MM.1S (cell line): ENCODE measurements around the gene FDX1.

Source experiments
- DNase-seq: peaks from one replicate; pipeline ENCODE4 v3.0.0-alpha.2; 2015
- H2AFZ ChIP-seq: fragments of 300-600 bp; sonication (generic); 2 replicates; pipeline ENCODE4 v1.6.0; 2016; ENCODE audit warnings: antibody characterized with exemption, low read length
- H3F3A ChIP-seq: fragments of 300-600 bp; sonication (generic); 2 replicates; pipeline ENCODE4 v1.6.1; 2016; ENCODE audit warnings: mild to moderate bottlenecking, antibody characterized with exemption, low read length, moderate library complexity, mixed read lengths; ENCODE audit not compliant: insufficient read depth
- H3K27ac ChIP-seq: fragments of 300-600 bp; sonication (generic); 2 replicates; pipeline ENCODE4 v1.5.1; 2016; ENCODE audit warnings: mild to moderate bottlenecking, low read length
- H3K27me3 ChIP-seq: fragments of 300-600 bp; sonication (generic); replicated peaks from 2 replicates; pipeline ENCODE4 v1.6.0; 2016; ENCODE audit warnings: low read length; ENCODE audit not compliant: insufficient read depth
- H3K36me3 ChIP-seq: fragments of 300-600 bp; sonication (generic); replicated peaks from 2 replicates; pipeline ENCODE4 v1.6.1; 2016; ENCODE audit warnings: mild to moderate bottlenecking, low read length, mixed read lengths; ENCODE audit not compliant: insufficient read depth
- H3K4me1 ChIP-seq: fragments of 300-600 bp; sonication (generic); 2 replicates; pipeline ENCODE4 v1.6.1; 2016; ENCODE audit warnings: low read length, mixed read lengths
- H3K4me2 ChIP-seq: fragments of 300-600 bp; sonication (generic); 2 replicates; pipeline ENCODE4 v1.6.0; 2016; ENCODE audit warnings: low read depth, low read length
- H3K4me3 ChIP-seq: fragments of 300-600 bp; sonication (generic); 2 replicates; pipeline ENCODE4 v1.5.1; 2016; ENCODE audit warnings: low read length, mixed read lengths
- H3K79me2 ChIP-seq: fragments of 300-600 bp; sonication (generic); 2 replicates; pipeline ENCODE4 v1.6.1; 2016; ENCODE audit warnings: mixed run types, low read length, mixed read lengths
- H3K9ac ChIP-seq: fragments of 300-600 bp; sonication (generic); 2 replicates; pipeline ENCODE4 v1.6.1; 2016; ENCODE audit warnings: low read length, mixed read lengths
- H3K9me2 ChIP-seq: fragments of 300-600 bp; sonication (generic); replicated peaks from 2 replicates; pipeline ENCODE4 v1.6.1; 2016; ENCODE audit warnings: mild to moderate bottlenecking, low read length, mixed read lengths; ENCODE audit not compliant: insufficient read depth
- H3K9me3 ChIP-seq: fragments of 300-600 bp; sonication (generic); replicated peaks from 2 replicates; pipeline ENCODE4 v1.6.1; 2016; ENCODE audit warnings: mild to moderate bottlenecking, low read length, mixed read lengths; ENCODE audit not compliant: insufficient read depth
- H4K20me1 ChIP-seq: fragments of 300-600 bp; sonication (generic); 2 replicates; pipeline ENCODE4 v1.6.1; 2016; ENCODE audit warnings: mild to moderate bottlenecking, low read length, moderate library complexity, mixed read lengths; ENCODE audit not compliant: insufficient read depth
- EZH2 ChIP-seq: fragments of 300-600 bp; sonication (generic); optimal IDR thresholded peaks from 2 replicates; pipeline ENCODE3; 2017; ENCODE audit warnings: low read depth, mild to moderate bottlenecking, antibody characterized with exemption, low read length, mixed read lengths
- EZH2phosphoT487 ChIP-seq: fragments of 300-600 bp; sonication (generic); IDR thresholded peaks from 2 replicates; pipeline ENCODE4 v1.6.1; 2018; ENCODE audit warnings: antibody characterized with exemption, low read length
- TF ChIP-seq, protein P1 (sequence below): fragments of 300-600 bp; sonication (generic); IDR thresholded peaks from 2 replicates; pipeline ENCODE4 v1.5.1; 2016; ENCODE audit warnings: antibody characterized with exemption, low read length, mixed read lengths

The FDX1 gene

GRCh38 chr11:110425751-110426545 lies 3.8 kb upstream of the FDX1 start:
- Histone ChIP-seq H3K27me3 (no peaks in the 10 kb centered on the region), H3K36me3 (no peaks in the 10 kb centered on the region), H3F3A (peaks cover 14% of the 10 kb centered on the region), H3K9ac (no peak overlapping the region), H3K27ac (no peak overlapping the region), H3K4me1 (peaks cover 6% of the 10 kb centered on the region), H3K4me3 (no peak overlapping the region), H3K9me3 (no peaks in the 10 kb centered on the region), H3K4me2 (no peak overlapping the region), H3K9me2 (no peaks in the 10 kb centered on the region), H2AFZ (no peak overlapping the region), H4K20me1 (no peaks in the 10 kb centered on the region), H3K79me2 (peaks cover 8% of the 10 kb centered on the region)
- TF ChIP-seq EZH2phosphoT487 (no peak), EZH2 (no peak)
- TF ChIP-seq, protein P1, sequence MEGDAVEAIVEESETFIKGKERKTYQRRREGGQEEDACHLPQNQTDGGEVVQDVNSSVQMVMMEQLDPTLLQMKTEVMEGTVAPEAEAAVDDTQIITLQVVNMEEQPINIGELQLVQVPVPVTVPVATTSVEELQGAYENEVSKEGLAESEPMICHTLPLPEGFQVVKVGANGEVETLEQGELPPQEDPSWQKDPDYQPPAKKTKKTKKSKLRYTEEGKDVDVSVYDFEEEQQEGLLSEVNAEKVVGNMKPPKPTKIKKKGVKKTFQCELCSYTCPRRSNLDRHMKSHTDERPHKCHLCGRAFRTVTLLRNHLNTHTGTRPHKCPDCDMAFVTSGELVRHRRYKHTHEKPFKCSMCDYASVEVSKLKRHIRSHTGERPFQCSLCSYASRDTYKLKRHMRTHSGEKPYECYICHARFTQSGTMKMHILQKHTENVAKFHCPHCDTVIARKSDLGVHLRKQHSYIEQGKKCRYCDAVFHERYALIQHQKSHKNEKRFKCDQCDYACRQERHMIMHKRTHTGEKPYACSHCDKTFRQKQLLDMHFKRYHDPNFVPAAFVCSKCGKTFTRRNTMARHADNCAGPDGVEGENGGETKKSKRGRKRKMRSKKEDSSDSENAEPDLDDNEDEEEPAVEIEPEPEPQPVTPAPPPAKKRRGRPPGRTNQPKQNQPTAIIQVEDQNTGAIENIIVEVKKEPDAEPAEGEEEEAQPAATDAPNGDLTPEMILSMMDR: no peak
- DNase-seq: no peak

- Histone ChIP-seq H3F3A (peaks cover 16% of the 10 kb centered on the region), H3K4me3 (no peak overlapping the region), H3K9ac (no peak overlapping the region), H3K27me3 (no peaks in the 10 kb centered on the region), H3K9me2 (no peaks in the 10 kb centered on the region), H2AFZ (no peak overlapping the region), H3K9me3 (no peaks in the 10 kb centered on the region), H3K4me1 (peaks cover 11% of the 10 kb centered on the region), H3K4me2 (no peak overlapping the region), H3K79me2 (peaks cover 28% of the 10 kb centered on the region), H4K20me1 (no peaks in the 10 kb centered on the region), H3K27ac (no peak overlapping the region), H3K36me3 (no peaks in the 10 kb centered on the region)
- DNase-seq: no peak
- TF ChIP-seq, protein P1: no peak
- TF ChIP-seq EZH2 (no peak), EZH2phosphoT487 (no peak)
Observed at GRCh38 chr11:110428040-110428439, 1.7 kb upstream of the FDX1 start.

- Histone ChIP-seq H3K27ac (peak overlapping the region; percentile 77; the same call in 1 of the 2 replicates), H3K4me2 (peak overlapping the region; percentile 79), H2AFZ (peak overlapping the region; percentile 70)
Observed at GRCh38 chr11:110428956-110429730, 605 bp upstream of the FDX1 start.

More at GRCh38 chr11:110428956-110429730, 605 bp upstream of the FDX1 start:
- Histone ChIP-seq H3K9ac (peak overlapping the region; percentile 68; the same call in 1 of the 2 replicates), H3K4me3 (peak overlapping the region; percentile 81), H3K4me1 (peaks cover 11% of the 10 kb centered on the region), H3K9me2 (no peaks in the 10 kb centered on the region), H3K79me2 (peaks cover 40% of the 10 kb centered on the region), H3K27me3 (no peaks in the 10 kb centered on the region), H3K9me3 (no peaks in the 10 kb centered on the region), H4K20me1 (0 out of 2 replicates have a peak, but pooled peaks cover 4% of the 10 kb centered on the region), H3K36me3 (no peaks in the 10 kb centered on the region), H3F3A (peaks cover 16% of the 10 kb centered on the region)
- TF ChIP-seq, protein P1: no peak
- TF ChIP-seq EZH2: no peak
- no peak for TF ChIP-seq EZH2phosphoT487
- peak; percentile 34 for DNase-seq
